Activated CD4-positive, CD25-positive, alpha-beta regulatory T cell treated with anti-CD3 and anti-CD28 coated beads, Interleukin-2, amount 50 U/mL, for 72 hours (primary cell): ENCODE data around the gene PBX1.
A peak's percentile ranks its signal among the peaks of the same experiment; 100 is the strongest.
"Not testable (repeated sequence)": the region's sequence is repeated elsewhere in the genome, so short reads cannot be mapped to it uniquely, and the experiment has no call there.

Source experiments
- DNase-seq: peaks from one replicate; pipeline ENCODE4 v3.0.0; 2021

PBX1 gene

DNA sequence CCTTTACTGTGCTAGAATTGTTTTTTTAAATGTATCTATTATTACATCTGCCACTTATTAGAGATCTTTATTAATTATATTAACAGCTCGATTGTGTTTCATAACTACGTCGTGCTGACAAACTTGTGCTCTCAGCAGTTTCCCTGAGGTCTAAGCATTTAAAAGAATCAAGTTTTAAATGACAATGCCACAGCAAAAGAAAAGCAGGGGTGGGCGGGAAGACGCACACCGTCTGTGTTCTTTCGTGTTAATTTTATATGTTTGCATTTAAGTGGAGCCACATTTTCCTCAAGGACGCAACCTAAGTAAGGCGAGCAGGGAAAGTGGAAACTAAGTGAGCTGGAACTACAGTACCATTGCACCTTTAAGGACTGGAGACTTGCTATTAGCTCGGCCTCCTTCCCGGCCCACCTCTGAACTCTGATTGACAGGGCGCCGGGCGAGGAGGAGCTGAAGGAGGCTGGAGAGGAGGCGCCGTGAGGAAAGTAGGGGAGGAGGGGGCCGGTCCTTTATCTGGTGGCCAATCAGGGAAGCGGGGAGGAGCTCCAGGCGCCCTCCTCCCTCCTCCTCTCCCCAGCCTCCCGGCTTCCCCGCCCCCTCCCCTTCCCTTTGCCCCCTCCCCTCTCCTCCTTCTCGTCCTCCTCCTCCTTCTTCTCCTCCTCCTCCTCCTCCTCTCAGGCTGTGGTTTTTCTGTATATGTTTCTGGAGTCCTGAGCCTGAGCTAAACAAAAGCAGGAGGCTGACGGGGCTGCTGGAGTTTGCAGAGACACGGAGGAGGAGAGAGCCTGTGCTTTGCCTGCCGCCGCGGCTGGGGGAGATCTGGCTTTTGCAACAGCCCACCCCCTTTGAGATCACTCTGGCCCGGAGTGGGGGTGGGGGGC is at the start of gene PBX1:
PBX1 (plus strand) TSS at position 724 of the 881 bp plus-strand sequence.
- peak; percentile 48 for DNase-seq

- DNase-seq, result no peak
These were observed 48.5 kb upstream of the PBX1 start for GRCh38 chr1:164510435-164510834.

- no peak for DNase-seq
These were observed 47.8 kb upstream of the PBX1 start for GRCh38 chr1:164511001-164511705.

GRCh38 chr1:164515231-164515630 is 43.8 kb upstream of the PBX1 start:
- DNase-seq, result no peak

- no peak for DNase-seq
These were observed 43.2 kb upstream of the PBX1 start for GRCh38 chr1:164515711-164516331.

DNA sequence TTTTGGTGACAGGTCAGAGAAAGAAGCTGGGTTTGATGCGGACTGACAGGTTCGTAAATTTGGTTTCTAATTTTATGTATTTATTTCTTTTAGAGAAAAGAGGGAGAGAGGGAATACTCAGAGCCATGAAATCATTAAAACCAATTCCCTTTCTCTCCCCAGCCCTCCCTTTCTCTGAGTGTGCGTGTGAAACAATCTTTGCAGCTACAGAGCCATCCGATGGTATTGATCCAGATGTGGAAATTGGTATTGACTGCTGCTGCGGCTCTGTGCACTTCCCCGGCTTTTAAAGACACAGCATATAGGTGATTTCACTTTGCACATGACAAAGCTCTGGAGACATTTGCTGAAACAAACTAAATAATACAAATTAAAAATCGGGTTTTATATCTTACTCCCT is 42.4 kb upstream of the PBX1 start:
- DNase-seq, result no peak

- no peak for DNase-seq
These were observed 40.2 kb upstream of the PBX1 start for GRCh38 chr1:164518692-164519332.

- DNase-seq, result no peak
These were observed 39.6 kb upstream of the PBX1 start for GRCh38 chr1:164519426-164519825.

DNA sequence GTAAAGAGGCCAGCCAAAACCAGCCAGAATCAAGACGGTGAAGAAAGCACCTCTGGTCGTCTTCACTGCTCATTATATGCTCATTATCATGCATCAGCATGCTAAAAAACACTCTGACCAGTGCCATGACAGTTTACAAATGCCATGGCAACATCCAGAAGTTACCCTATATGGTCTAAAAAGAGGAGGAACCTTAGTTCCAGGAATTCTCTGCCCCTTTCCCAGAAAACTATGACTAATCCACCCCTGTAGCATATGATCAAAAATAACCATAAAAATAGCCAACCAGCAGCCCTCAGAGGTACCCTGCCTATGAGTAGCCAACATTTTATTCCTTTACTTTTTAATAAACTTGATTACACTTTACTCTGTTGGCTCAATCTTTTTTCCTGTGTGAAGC is 34.2 kb upstream of the PBX1 start:
- no peak for DNase-seq

DNA sequence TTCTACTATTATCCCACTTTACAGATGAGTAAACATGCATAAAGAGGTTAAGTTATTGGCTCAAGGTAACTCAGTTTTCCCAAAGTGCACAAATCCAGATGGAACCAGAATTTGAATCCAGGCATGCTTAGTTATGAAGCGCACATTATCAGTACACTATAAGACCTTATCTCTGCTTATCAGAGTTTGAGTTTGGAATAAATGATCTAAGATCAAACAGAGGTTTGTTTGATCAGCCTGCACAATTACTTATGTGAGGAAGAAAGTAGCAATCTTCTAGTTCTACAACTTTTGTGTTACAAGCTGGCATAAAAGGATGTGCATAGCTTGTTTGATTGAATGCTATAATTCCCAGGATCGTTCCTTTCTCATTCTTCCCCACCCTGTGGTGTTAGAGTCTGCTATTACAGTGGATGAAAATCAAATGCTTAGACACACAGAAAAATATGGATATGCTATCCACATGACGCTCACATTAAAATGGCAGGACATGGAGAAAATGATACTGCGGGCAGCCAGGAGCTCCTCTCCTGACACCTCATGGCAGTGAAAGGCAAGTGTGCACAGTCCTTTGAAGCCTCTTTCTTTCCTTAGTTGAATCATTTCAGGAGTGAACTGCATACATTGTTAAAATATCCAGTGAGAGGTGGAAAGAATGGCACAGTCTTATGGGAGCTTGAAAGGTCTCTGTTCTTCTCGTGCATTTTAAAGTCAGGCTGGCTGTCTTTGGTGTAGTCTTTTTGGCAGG is 23.9 kb upstream of the PBX1 start:
- DNase-seq, result no peak

- not testable (repeated sequence) for DNase-seq
These were observed 6.5 kb upstream of the PBX1 start for GRCh38 chr1:164552463-164552988.

DNA sequence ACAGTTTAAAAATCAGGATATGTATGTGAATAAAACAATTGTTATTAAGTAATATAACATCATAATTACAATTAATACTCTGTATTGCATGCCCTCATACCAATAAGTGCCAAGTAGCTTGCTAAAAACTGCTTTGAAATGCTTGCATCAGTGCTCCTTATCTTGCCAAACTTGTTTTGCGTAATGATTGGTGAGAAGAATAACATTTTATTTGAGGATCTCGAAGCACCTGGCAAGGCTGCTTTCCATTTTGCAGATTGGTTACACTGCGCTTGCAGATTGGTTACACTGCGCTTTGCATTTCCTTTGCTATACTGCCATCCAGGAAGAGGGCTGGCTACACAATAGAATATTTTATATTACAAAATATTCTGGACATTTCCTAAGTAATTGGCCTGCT is 1.7 kb upstream of the PBX1 start:
- no peak for DNase-seq

- DNase-seq, result no peak
These were observed 513 bp downstream of the PBX1 start for GRCh38 chr1:164559342-164560051.

DNA sequence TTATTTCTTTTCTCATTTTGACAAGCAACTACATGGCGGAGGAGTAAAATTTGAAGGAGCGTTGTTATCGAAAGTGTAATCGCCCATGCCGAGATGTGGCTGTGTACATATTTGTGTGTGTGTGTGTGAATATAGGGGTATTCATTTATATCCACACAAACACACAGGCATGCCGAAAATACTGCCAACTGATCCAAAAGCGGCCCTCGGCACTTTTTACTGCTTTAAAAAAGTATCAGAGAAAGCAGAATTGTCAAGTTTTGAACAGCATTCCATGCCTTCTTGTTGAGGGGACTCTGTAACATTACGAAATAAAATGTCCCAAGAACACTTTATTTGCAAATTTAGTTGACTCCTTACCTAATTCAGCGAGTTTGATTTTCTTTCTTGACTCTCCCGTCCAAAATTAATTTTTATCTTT is 1.1 kb downstream of the PBX1 start:
- DNase-seq, result no peak

DNA sequence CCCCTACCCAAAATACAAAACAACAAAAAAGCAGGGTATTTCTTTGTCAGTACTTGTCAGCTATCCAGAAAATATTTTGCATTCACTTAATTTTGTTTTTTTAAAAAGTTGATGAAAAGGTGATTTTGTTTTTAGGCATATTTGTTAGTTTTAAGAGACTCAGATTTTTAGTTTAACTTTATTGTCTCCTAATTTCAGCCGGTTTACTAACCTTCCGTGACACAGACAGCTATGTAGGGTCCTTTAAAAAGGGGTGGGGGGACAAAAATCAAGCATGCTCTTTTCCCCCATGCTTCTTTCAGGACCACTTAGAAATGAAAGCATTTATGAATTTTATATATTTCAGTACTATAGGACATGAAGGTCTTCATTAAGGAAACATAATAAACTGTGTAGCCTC is 1.6 kb downstream of the PBX1 start:
- no peak for DNase-seq

GRCh38 chr1:164561007-164561406 is 2.0 kb downstream of the PBX1 start:
- no peak for DNase-seq

DNA sequence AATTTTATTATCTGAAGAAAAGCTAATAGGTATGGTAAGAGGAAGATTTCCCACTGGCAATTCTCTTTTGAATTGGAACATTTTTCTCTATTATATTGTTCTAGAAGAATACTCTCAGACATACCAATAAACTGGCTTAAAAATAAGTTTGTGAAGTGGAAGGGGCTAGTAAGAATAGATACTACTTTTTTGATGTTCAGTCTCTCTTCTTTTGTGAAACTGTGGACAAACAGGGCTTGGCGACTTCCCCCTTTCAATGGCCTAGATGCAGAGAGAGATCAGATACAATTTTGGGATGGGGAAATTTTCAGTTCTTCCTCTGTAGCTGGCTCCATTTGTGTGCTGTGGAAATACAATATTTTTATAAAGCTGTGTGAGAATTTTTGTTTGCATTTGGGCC is 2.5 kb downstream of the PBX1 start:
- DNase-seq, result no peak

- DNase-seq, result no peak
These were observed 3.1 kb downstream of the PBX1 start for GRCh38 chr1:164562061-164562460.

DNA sequence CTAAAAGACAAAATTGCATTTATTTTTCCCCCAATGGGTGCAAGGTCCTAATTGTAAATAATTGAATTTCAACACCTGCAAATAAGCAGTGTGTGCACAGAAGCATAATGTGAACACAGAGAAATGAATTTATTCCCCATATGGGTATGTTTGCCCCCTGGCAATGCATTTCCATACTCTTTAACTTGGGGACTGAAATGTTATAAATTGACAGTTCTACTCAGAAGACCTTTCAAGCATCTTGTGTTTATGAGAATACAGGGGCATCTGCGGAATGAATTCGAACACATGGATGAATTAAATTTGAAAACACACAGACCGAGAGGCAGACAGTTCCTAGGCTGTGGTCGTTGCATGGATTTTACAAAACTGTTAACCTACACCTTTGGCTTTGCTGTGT is 3.5 kb downstream of the PBX1 start:
- DNase-seq, result no peak

- no peak for DNase-seq
These were observed 4.0 kb downstream of the PBX1 start for GRCh38 chr1:164562947-164563520.

- no peak for DNase-seq
These were observed 4.9 kb downstream of the PBX1 start for GRCh38 chr1:164563721-164564360.
